Kidney epithelial cell (primary cell): ENCODE data around the gene SCLY. TPM values are rescaled to one million over a fixed set of nuclear protein-coding genes. Genes with fewer than 3 reads are reported as not detected.

Experiments used
- DNase-seq: peaks from one replicate; pipeline ENCODE4 v3.0.0-alpha.2; 2010; ENCODE audit warnings: low read depth
- H3K27me3 ChIP-seq: 2 replicates; pipeline ENCODE4 v1.6.0; 2011; ENCODE audit warnings: low read length; ENCODE audit not compliant: control insufficient read depth, insufficient read depth
- H3K36me3 ChIP-seq: 2 replicates; pipeline ENCODE4 v1.5.1; 2011; ENCODE audit warnings: low read length; ENCODE audit not compliant: control insufficient read depth, insufficient read depth
- H3K4me3 ChIP-seq: 2 replicates; pipeline ENCODE4 v1.5.1; 2011; ENCODE audit warnings: low read depth, mild to moderate bottlenecking, control low read depth, low read length
- total RNA-seq: library from RNA; depleted of rRNA; stranded (reverse); fragments of >200 nt; gene quantifications from 2 replicates; pipeline ENCODE4 v1.2.3, GENCODE V29; 2015
- TF ChIP-seq, protein P1 (sequence below): IDR thresholded peaks from 2 replicates; pipeline ENCODE4 v1.5.1; 2011; ENCODE audit warnings: mild to moderate bottlenecking, moderate library complexity, low read length, control low read depth, inconsistent platforms; ENCODE audit not compliant: insufficient read depth, poor library complexity, severe bottlenecking

Gene SCLY
- total RNA-seq, 1 donor from 2014 or later: 32.1 TPM

DNA sequence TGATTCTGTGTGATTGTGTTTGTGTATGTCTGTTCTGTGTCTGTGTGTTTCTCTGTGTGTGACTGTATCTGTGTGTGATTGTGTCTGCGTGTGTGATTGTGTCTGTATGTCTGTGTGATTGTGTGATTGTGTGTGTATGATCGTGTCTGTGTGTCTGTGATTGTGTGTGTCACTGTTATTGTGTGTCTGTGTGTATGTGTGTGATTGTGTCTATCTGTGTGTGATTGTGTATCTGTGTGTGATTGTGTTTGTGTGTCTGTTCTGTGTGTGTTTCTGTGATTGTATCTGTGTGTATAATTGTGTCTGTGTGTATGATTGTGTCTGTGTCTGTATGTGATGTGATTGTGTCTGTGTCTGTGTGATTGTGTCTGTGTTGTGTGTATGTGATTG is 66.0 kb downstream of the SCLY start:
- DNase-seq: no peak
- Histone ChIP-seq H3K4me3 (no peak overlapping the region), H3K27me3 (peaks cover 4% of the 10 kb centered on the region)

GRCh38 chr2:238127165-238128060 is 66.6 kb downstream of the SCLY start:
- no peak overlapping the region for H3K4me3 ChIP-seq
- TF ChIP-seq, protein P1, sequence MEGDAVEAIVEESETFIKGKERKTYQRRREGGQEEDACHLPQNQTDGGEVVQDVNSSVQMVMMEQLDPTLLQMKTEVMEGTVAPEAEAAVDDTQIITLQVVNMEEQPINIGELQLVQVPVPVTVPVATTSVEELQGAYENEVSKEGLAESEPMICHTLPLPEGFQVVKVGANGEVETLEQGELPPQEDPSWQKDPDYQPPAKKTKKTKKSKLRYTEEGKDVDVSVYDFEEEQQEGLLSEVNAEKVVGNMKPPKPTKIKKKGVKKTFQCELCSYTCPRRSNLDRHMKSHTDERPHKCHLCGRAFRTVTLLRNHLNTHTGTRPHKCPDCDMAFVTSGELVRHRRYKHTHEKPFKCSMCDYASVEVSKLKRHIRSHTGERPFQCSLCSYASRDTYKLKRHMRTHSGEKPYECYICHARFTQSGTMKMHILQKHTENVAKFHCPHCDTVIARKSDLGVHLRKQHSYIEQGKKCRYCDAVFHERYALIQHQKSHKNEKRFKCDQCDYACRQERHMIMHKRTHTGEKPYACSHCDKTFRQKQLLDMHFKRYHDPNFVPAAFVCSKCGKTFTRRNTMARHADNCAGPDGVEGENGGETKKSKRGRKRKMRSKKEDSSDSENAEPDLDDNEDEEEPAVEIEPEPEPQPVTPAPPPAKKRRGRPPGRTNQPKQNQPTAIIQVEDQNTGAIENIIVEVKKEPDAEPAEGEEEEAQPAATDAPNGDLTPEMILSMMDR: peak; percentile 35
- no peaks in the 10 kb centered on the region for H3K36me3 ChIP-seq
- H3K27me3 ChIP-seq: peaks cover 4% of the 10 kb centered on the region
- no peak for DNase-seq

More for the DNA sequence above, 66.0 kb downstream of the SCLY start:
- no peaks in the 10 kb centered on the region for H3K36me3 ChIP-seq
- TF ChIP-seq, protein P1: no peak

DNA sequence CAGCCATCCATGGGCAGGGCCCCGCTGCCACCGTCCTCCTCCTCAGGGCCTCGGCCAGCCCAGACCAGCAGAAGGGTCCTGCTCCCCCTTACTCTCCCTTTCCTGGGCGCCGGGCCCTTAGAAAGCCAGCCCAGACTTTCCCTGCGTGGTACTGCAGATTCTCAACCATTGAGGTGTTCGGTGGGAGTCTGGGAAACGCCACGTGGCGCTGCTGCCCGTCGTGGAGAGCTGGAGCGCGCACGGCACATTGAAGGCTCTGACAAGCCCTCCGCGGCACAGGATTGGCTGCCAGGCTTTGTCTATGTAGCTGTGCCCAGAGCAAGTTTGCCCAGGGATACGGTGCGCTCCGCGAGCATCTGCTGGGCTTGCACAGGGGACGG is 67.2 kb downstream of the SCLY start:
- Histone ChIP-seq H3K36me3 (no peaks in the 10 kb centered on the region), H3K4me3 (no peak overlapping the region), H3K27me3 (peaks cover under 1% of the 10 kb centered on the region)
- TF ChIP-seq, protein P1: no peak
- DNase-seq: no peak

- TF ChIP-seq, protein P1: no peak
- Histone ChIP-seq H3K4me3 (no peak overlapping the region), H3K27me3 (no peaks in the 10 kb centered on the region)
Observed at GRCh38 chr2:238128534-238129001, 67.8 kb downstream of the SCLY start.

DNA sequence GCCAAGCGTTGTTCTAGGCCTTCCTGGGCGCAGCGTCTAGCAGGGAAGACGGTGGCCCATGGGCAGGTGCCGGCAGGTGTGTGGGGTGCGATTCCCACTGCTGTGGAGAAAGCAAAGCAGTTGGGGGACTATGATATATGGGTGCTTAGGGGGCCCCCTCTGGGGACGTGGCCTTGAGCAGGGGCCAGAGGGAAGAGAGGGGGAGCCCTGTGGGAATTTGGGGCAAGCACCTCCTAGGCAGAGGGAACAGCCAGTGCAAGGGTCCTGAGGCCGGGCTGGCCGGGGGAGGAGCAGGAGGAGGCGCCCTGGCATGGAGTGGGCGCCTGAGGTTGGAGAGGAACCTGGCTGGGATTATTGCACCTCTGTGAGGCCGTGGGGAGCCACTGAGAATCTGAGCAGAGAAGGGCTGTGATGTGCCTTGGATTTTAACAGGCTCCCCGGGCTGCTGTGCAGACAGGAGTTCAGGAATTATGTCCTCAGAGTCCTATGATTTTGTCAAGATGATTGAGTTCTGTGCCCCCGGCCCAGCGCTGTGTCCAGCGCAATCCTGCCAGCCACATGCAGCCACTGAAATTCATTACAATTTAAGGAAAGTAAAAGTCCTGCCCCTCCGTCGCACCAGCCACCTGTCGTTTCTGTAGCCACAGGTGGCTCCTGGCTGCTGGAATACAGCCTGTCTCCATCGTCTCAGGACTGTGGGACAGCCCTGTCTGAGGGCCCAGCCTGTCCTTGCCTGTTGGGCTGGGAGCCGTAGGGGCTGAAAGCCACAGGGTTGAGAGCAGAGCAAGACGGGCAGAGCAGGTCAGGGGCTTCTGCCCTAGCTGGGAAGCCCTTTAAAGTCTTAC is 68.6 kb downstream of the SCLY start:
- H3K27me3 ChIP-seq: no peaks in the 10 kb centered on the region
- H3K4me3 ChIP-seq: no peak overlapping the region
- TF ChIP-seq, protein P1: no peak
- no peak for DNase-seq
- H3K36me3 ChIP-seq: no peaks in the 10 kb centered on the region

More at GRCh38 chr2:238128534-238129001, 67.8 kb downstream of the SCLY start:
- H3K36me3 ChIP-seq: no peaks in the 10 kb centered on the region
- DNase-seq: no peak
